Prostate gland (tissue), 2 donors: ENCODE measurements around the gene BICC1. TPM values are rescaled to one million over a fixed set of nuclear protein-coding genes. Genes with fewer than 3 reads are reported as not detected.

ENCODE experiments used
- DNase-seq: peaks from one replicate; pipeline ENCODE4 v3.0.0-alpha.2; 2019; ENCODE audit warnings: low spot score
- H3K27ac ChIP-seq, 2 donors: fragments of 200-600 bp; sonication (generic); 2 replicates each; pipeline ENCODE4 v1.5.1; 2017 to 2019
- H3K27me3 ChIP-seq: fragments of 200-600 bp; sonication (generic); replicated peaks from 2 replicates; pipeline ENCODE4 v1.5.1; 2019; ENCODE audit not compliant: insufficient read depth
- H3K36me3 ChIP-seq, 2 donors: fragments of 200-600 bp; sonication (generic); 1 replicate in 1 of 2; 2 replicates in 1 of 2; pipeline versions ENCODE4 v1.5.1 to v1.8.1; 2017 to 2019
- H3K4me1 ChIP-seq: fragments of 200-600 bp; sonication (generic); replicated peaks from 2 replicates; pipeline ENCODE4 v1.5.1; 2019
- H3K4me3 ChIP-seq, 2 donors: fragments of 200-600 bp; sonication (generic); 2 replicates each; pipeline ENCODE4 v1.5.1; 2017 to 2019
- H3K9me3 ChIP-seq: fragments of 200-600 bp; sonication (generic); 2 replicates; pipeline ENCODE4 v1.5.1; 2017
- POLR2A ChIP-seq: fragments of 450-650 bp; IDR thresholded peaks from one replicate; pipeline ENCODE4 v1.6.1; 2016; ENCODE audit warnings: antibody characterized with exemption, mild to moderate bottlenecking
- POLR2AphosphoS5 ChIP-seq: sonication (generic); formaldehyde crosslinking; IDR thresholded peaks from one replicate; pipeline ENCODE4 v1.6.1; 2017; ENCODE audit warnings: antibody characterized with exemption
- WGBS: methylation state at CpG from one replicate; pipeline ENCODE4 v1.1.5; 2018; 5-methylcytosine and 5-hydroxymethylcytosine counted together
- intact Hi-C: fragments of 100-400 bp; cut with DNase I; formaldehyde crosslinking; loops from one replicate; pipeline ENCODE4 v1.14.2; 2022
- total RNA-seq, 2 donors: library from RNA; depleted of rRNA; stranded (reverse); fragments of >200 nt; gene quantifications; one replicate each; pipeline ENCODE4 v1.1.0, GENCODE V29; 2016
- TF ChIP-seq, protein P1 (sequence below), 4 experiments: fragments of 200-600 bp in 2 of 4; fragments of 450-650 bp in 2 of 4; sonication (generic) in 2 of 4; IDR thresholded peaks; 1 replicate in 3 of 4; 2 replicates in 1 of 4; pipeline ENCODE4 v1.5.1; 2016 to 2019; ENCODE audit warnings: antibody characterized with exemption in 4 of 4, mild to moderate bottlenecking in 2 of 4, moderate library complexity in 2 of 4

BICC1 gene
- total RNA-seq, 2 donors from 2014 or later = 5.1 to 12.7 TPM

DNA sequence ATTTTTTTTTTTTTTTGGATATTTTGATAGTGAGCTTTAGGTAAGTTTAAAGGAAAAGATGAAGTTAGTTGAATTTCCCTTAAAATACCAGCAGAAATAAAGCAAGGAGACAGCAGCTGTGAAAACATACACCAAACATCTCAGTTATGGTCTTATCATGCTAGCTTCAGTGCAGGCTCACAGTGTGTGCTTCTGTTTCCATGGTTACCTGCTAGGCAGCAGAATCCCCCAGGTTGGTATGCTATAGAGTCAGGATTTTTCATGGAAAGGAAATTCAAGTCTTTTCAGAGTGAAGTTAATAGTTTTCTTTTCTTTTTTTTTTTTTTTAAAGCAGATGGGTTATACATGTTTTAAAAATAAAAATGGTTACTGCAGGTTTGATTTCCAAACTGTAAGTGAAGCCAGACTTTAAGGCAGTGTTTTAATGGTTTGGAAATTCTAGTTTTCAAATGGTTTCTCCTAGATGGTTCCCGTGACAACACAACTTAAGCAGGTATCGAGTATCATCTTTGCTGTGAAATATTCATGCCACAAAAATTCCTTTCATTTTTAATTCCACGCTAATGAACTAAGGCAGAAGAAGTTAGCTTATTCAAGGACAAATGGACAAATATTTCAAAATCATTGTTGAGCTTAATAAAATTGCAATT is 230.9 kb downstream of the BICC1 start:
- no peak for TF ChIP-seq POLR2A
- TF ChIP-seq, protein P1, sequence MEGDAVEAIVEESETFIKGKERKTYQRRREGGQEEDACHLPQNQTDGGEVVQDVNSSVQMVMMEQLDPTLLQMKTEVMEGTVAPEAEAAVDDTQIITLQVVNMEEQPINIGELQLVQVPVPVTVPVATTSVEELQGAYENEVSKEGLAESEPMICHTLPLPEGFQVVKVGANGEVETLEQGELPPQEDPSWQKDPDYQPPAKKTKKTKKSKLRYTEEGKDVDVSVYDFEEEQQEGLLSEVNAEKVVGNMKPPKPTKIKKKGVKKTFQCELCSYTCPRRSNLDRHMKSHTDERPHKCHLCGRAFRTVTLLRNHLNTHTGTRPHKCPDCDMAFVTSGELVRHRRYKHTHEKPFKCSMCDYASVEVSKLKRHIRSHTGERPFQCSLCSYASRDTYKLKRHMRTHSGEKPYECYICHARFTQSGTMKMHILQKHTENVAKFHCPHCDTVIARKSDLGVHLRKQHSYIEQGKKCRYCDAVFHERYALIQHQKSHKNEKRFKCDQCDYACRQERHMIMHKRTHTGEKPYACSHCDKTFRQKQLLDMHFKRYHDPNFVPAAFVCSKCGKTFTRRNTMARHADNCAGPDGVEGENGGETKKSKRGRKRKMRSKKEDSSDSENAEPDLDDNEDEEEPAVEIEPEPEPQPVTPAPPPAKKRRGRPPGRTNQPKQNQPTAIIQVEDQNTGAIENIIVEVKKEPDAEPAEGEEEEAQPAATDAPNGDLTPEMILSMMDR (IDR thresholded peaks at IDR 0.05) = no peak
- H3K27ac ChIP-seq = no peak overlapping the region
- no peak for DNase-seq
- H3K9me3 ChIP-seq = no peaks in the 10 kb centered on the region
- H3K27me3 ChIP-seq = no peaks in the 10 kb centered on the region
- H3K4me1 ChIP-seq = no peaks in the 10 kb centered on the region
- 84% methylated on average over 3 of the region's 3 CpGs for WGBS
- intact Hi-C loops = no loop called here
- no peak overlapping the region for H3K4me3 ChIP-seq
- no peaks in the 10 kb centered on the region for H3K36me3 ChIP-seq

DNA sequence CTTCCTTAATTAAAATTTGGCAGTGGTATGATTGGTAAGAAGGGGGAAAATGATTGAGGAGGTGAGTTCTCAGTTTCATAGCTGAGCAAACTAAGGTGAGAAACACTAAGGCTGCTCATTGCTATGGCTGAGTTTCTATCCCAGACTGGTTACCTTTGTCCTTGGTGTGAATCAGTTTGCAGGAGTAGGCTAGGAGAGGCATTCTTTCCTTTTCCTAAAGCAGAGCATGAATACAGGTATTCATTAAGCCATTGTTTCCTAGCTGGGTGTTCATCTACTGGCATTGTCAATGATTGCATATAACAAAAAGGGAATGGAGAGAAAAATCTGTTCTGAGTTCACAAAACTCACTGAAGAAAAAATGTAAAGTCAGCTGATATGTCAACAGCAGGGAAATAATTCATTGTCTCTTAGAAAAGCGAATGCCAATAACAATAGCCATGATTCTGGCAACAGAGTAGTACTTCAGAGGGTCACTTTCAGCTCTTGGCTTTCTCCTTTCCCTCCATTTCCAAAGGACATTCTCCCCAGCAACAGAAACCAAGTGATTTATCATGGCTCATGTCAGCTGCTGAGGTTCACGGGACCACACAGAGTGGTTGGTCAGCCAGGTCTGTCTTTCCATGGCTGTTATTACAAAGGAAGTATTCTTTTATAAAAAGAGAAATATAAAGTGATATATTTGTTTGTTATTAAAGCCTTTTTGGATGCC is 234.0 kb downstream of the BICC1 start:
- intact Hi-C loops = no loop called here
- no peak overlapping the region for H3K4me3 ChIP-seq
- no peak for DNase-seq
- H3K27me3 ChIP-seq = no peaks in the 10 kb centered on the region
- WGBS = 37% methylated on average over 2 of the region's 2 CpGs
- TF ChIP-seq POLR2A (no peak), POLR2AphosphoS5 (no peak)
- TF ChIP-seq, protein P1 (IDR thresholded peaks at IDR 0.05) = no peak
- no peaks in the 10 kb centered on the region for H3K4me1 ChIP-seq
- H3K36me3 ChIP-seq = no peaks in the 10 kb centered on the region
- no peak overlapping the region for H3K27ac ChIP-seq
- no peaks in the 10 kb centered on the region for H3K9me3 ChIP-seq

DNA sequence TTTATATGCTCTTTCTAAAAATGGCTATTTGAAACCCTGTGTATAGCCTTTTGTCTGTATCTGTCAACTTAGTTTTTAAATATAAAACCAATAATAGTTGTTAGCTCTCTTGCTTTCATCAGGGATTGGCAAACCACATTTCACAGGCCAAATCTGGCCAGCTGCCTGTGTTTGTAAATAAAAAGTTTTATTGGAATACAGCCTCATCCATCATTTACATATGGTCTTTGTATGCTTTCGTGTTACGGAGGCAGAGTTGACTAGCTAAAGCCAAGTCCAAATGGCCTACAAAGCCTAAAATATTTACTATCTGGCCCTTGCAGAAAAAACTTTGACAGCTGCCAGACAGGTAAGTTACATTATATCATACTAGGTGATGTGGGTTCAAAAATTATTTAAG is 235.0 kb downstream of the BICC1 start:
- H3K36me3 ChIP-seq = no peaks in the 10 kb centered on the region
- H3K4me3 ChIP-seq = no peak overlapping the region
- TF ChIP-seq POLR2A = no peak
- TF ChIP-seq, protein P1 (IDR thresholded peaks at IDR 0.05) = no peak
- TF ChIP-seq POLR2AphosphoS5 = peak; percentile 62
- peak; percentile 49 for DNase-seq
- intact Hi-C loops = no loop called here
- H3K27me3 ChIP-seq = no peaks in the 10 kb centered on the region
- WGBS = 15% methylated on average over 2 of the region's 2 CpGs
- no peak overlapping the region for H3K27ac ChIP-seq
- H3K4me1 ChIP-seq = no peaks in the 10 kb centered on the region
- no peaks in the 10 kb centered on the region for H3K9me3 ChIP-seq

DNA sequence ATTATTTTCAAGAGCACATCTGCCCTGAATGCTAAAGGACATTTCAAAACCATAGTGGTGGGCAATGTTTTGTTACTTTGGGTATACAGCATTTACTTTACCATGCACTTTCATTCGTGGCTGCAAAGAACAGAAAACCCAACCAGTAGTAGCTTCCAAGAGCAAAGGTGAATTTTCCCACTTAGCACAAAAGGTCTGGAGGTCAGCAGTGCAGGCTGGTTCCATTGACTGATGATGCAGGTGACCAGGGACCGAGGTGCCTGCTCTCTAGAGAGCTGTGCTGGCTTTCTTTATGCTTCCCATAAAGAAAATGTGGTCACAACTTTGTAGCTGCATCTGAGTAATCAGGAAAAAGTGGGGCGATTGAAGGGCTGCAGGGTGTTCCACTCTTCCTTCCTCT is 240.0 kb downstream of the BICC1 start:
- Histone ChIP-seq H3K27ac (no peak overlapping the region), H3K36me3 (no peaks in the 10 kb centered on the region), H3K27me3 (no peaks in the 10 kb centered on the region), H3K4me3 (no peak overlapping the region), H3K9me3 (no peaks in the 10 kb centered on the region), H3K4me1 (peaks cover under 1% of the 10 kb centered on the region)
- DNase-seq = no peak
- WGBS = 94% methylated on average over 3 of the region's 3 CpGs
- intact Hi-C loops = no loop called here
- TF ChIP-seq POLR2A (no peak), POLR2AphosphoS5 (no peak)
- TF ChIP-seq, protein P1 (IDR thresholded peaks at IDR 0.05) = no peak

DNA sequence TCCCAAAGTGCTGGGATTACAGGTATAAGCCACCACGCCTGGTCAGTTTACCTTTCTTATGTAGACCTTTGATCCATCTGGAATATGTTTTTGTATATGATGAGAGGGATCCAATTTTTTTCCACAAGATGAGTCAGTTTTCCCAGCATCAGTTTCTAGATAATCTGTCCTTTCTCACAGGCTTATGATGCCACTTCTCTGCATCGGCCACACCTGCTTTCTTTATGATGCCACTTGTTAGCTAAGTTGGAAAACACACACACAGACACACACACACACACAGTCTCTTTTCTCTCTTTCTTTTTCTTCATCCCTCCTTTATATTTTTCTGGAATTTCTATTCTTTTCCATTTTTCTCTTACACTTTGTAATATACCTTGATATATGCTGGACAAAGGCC is 240.8 kb downstream of the BICC1 start:
- intact Hi-C loops = no loop called here
- Histone ChIP-seq H3K4me3 (no peak overlapping the region), H3K27me3 (no peaks in the 10 kb centered on the region), H3K9me3 (no peaks in the 10 kb centered on the region), H3K36me3 (no peaks in the 10 kb centered on the region), H3K4me1 (peaks cover 2% of the 10 kb centered on the region), H3K27ac (no peak overlapping the region)
- 95% methylated on average over 2 of the region's 2 CpGs for WGBS
- DNase-seq = no peak
- TF ChIP-seq, protein P1 (IDR thresholded peaks at IDR 0.05) = no peak
- TF ChIP-seq POLR2A = no peak
- no peak for TF ChIP-seq POLR2AphosphoS5
